ENCODE measurements around the gene PLCL2. TPM values are rescaled to one million over a fixed set of nuclear protein-coding genes. Genes with fewer than 3 reads are reported as not detected.

Gene PLCL2
- total RNA-seq, 1 experiment from 2014 or later = 0.92 TPM

DNA sequence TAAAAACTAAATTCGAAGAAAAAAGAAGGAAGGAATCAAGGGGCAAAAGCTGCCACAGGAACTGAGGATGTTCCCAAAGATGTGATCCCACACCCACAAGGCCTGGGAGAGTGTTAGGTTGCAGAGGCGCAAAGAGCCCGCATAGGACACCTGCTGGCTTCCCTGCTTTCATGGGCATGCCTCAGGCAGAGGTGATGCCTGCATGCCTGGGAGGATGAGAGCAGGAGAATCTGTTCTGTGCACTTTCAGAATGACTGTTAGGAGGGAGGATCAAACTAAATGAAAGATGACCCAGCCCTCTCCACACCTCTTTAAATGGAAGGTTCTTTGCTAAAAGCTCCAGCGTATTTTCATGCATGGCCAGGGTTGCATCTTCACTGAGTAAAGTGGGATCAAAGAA lies 162.4 kb downstream of the PLCL2 start:
- CTCF ChIA-PET = no interaction called here
- intact Hi-C loops (cut with micrococcal nuclease; ENCODE audit: unreplicated experiment) = no loop called here
- H3K27me3 ChIP-seq (replicated peaks; ENCODE audit: insufficient read depth, low read depth, low read length, poor library complexity) = peaks cover 11% of the 10 kb centered on the region
- H3K36me3 ChIP-seq (ENCODE audit: insufficient read depth, low read length, poor library complexity, severe bottlenecking) = no peaks in the 10 kb centered on the region
- BruUV-seq (replicated peaks) = no TSS peak
- H3K4me1 ChIP-seq (ENCODE audit: insufficient read depth, low read length, poor library complexity, severe bottlenecking) = no peaks in the 10 kb centered on the region
- POLR2A ChIA-PET (ENCODE audit: low non-redundant PET) = no interaction called here
- H3K4me3 ChIP-seq (ENCODE audit: low read depth, low read length, poor library complexity, severe bottlenecking) = no peak overlapping the region
- no peak for TF ChIP-seq EZH2 (IDR thresholded peaks at IDR 0.05; ENCODE audit: borderline replicate concordance, low read depth, low read length, poor library complexity, severe bottlenecking)
- TF ChIP-seq, protein P1, sequence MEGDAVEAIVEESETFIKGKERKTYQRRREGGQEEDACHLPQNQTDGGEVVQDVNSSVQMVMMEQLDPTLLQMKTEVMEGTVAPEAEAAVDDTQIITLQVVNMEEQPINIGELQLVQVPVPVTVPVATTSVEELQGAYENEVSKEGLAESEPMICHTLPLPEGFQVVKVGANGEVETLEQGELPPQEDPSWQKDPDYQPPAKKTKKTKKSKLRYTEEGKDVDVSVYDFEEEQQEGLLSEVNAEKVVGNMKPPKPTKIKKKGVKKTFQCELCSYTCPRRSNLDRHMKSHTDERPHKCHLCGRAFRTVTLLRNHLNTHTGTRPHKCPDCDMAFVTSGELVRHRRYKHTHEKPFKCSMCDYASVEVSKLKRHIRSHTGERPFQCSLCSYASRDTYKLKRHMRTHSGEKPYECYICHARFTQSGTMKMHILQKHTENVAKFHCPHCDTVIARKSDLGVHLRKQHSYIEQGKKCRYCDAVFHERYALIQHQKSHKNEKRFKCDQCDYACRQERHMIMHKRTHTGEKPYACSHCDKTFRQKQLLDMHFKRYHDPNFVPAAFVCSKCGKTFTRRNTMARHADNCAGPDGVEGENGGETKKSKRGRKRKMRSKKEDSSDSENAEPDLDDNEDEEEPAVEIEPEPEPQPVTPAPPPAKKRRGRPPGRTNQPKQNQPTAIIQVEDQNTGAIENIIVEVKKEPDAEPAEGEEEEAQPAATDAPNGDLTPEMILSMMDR (conservative IDR thresholded peaks at IDR 0.05; ENCODE audit: low read depth, low read length) = no peak
- no peak overlapping the region for H3K27ac ChIP-seq (ENCODE audit: low read depth, low read length, poor library complexity, severe bottlenecking)
- no peaks in the 10 kb centered on the region for H3K9me3 ChIP-seq (ENCODE audit: low read depth, low read length, poor library complexity, severe bottlenecking)
- no peak for DNase-seq (ENCODE audit: low spot score)

DNA sequence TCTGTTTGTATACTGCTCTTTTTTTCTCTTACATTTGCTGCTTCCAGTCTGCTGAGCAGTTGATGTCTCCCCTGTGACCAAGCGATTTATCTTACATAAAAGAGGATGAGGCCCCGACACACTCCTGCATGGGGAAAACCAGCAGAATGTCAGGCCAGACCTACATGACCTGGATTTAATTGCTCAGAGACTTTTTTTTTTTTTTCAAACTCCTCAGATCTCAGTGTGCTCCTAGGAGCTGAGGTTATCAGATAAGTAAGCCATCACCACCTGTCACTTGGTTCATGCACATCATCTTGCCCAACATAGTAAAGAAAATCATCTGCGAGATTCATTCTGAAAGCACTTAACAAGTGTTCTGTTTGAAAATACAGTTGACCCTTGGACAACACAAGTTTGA lies 163.1 kb downstream of the PLCL2 start:
- peaks cover 11% of the 10 kb centered on the region for H3K27me3 ChIP-seq (replicated peaks; ENCODE audit: insufficient read depth, low read depth, low read length, poor library complexity)
- no peaks in the 10 kb centered on the region for H3K9me3 ChIP-seq (ENCODE audit: low read depth, low read length, poor library complexity, severe bottlenecking)
- no peak overlapping the region for H3K27ac ChIP-seq (ENCODE audit: low read depth, low read length, poor library complexity, severe bottlenecking)
- TF ChIP-seq EZH2 (IDR thresholded peaks at IDR 0.05; ENCODE audit: borderline replicate concordance, low read depth, low read length, poor library complexity, severe bottlenecking) = no peak
- TF ChIP-seq, protein P1 (conservative IDR thresholded peaks at IDR 0.05; ENCODE audit: low read depth, low read length) = no peak
- POLR2A ChIA-PET (ENCODE audit: low non-redundant PET) = no interaction called here
- H3K4me3 ChIP-seq (ENCODE audit: low read depth, low read length, poor library complexity, severe bottlenecking) = no peak overlapping the region
- intact Hi-C loops (cut with micrococcal nuclease; ENCODE audit: unreplicated experiment) = no loop called here
- no peaks in the 10 kb centered on the region for H3K36me3 ChIP-seq (ENCODE audit: insufficient read depth, low read length, poor library complexity, severe bottlenecking)
- CTCF ChIA-PET = no interaction called here
- BruUV-seq (replicated peaks) = no TSS peak
- DNase-seq (ENCODE audit: low spot score) = no peak
- no peaks in the 10 kb centered on the region for H3K4me1 ChIP-seq (ENCODE audit: insufficient read depth, low read length, poor library complexity, severe bottlenecking)

DNA sequence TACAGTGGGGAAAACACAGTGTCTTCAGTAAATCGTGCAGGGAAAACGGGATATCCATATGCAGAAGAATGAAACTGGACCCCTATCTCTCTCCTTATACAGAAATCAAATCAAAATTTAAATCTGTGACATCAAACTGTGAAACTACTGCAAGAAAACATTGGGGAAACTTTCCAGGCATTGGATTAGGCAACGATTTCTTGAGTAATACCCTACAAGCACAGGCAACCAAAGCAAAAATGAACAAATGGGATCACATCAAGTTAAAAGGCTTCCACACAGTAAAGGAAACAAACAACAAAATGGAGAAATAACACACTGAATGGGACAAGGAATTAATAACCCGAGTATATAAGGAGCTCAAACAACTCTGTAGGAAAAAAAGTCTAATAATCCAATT lies 165.3 kb downstream of the PLCL2 start:
- Histone ChIP-seq H3K4me1 (ENCODE audit: insufficient read depth, low read length, poor library complexity, severe bottlenecking) (no peaks in the 10 kb centered on the region), H3K27me3 (replicated peaks; ENCODE audit: insufficient read depth, low read depth, low read length, poor library complexity) (no peaks in the 10 kb centered on the region), H3K9me3 (ENCODE audit: low read depth, low read length, poor library complexity, severe bottlenecking) (no peaks in the 10 kb centered on the region), H3K4me3 (ENCODE audit: low read depth, low read length, poor library complexity, severe bottlenecking) (no peak overlapping the region), H3K36me3 (ENCODE audit: insufficient read depth, low read length, poor library complexity, severe bottlenecking) (no peaks in the 10 kb centered on the region), H3K27ac (ENCODE audit: low read depth, low read length, poor library complexity, severe bottlenecking) (no peak overlapping the region)
- BruUV-seq (replicated peaks) = no TSS peak
- no peak for DNase-seq (ENCODE audit: low spot score)
- ChIA-PET CTCF (no interaction called here), POLR2A (ENCODE audit: low non-redundant PET) (no interaction called here)
- TF ChIP-seq, protein P1 (conservative IDR thresholded peaks at IDR 0.05; ENCODE audit: low read depth, low read length) = no peak
- no peak for TF ChIP-seq EZH2 (IDR thresholded peaks at IDR 0.05; ENCODE audit: borderline replicate concordance, low read depth, low read length, poor library complexity, severe bottlenecking)
- intact Hi-C loops (cut with micrococcal nuclease; ENCODE audit: unreplicated experiment) = no loop called here
